IPS-20b (cell line): Measurements from ENCODE around the gene CMTM3.
"Not testable (repeated sequence)": the region's sequence is repeated elsewhere in the genome, so short reads cannot be mapped to it uniquely, and the experiment has no call there.

Experiments
- H3K27ac ChIP-seq: one replicate; pipeline ENCODE4 v1.5.1; 2013; ENCODE audit warnings: low read length
- H3K27me3 ChIP-seq: 2 replicates; pipeline ENCODE4 v1.6.1; 2013; ENCODE audit warnings: mild to moderate bottlenecking, low read length, inconsistent platforms; ENCODE audit not compliant: insufficient read depth
- H3K36me3 ChIP-seq: 2 replicates; pipeline ENCODE4 v1.6.1; 2013; ENCODE audit warnings: low read depth, mild to moderate bottlenecking, inconsistent platforms, low read length, moderate library complexity; ENCODE audit not compliant: insufficient read depth
- H3K4me1 ChIP-seq: 2 replicates; pipeline ENCODE4 v1.6.1; 2013; ENCODE audit warnings: mild to moderate bottlenecking, control low read depth, inconsistent platforms, low read length, moderate library complexity; ENCODE audit not compliant: insufficient read depth
- H3K4me3 ChIP-seq: 2 replicates; pipeline ENCODE4 v1.5.1; 2013; ENCODE audit warnings: mild to moderate bottlenecking, low read length, inconsistent platforms
- H3K9ac ChIP-seq: 2 replicates; pipeline ENCODE4 v1.6.1; 2013; ENCODE audit warnings: low read depth, mild to moderate bottlenecking, inconsistent platforms, low read length, moderate library complexity
- H3K9me3 ChIP-seq: 2 replicates; pipeline ENCODE4 v1.6.1; 2013; ENCODE audit warnings: mild to moderate bottlenecking, low read depth, low read length, inconsistent platforms; ENCODE audit not compliant: insufficient read depth

The CMTM3 gene

DNA sequence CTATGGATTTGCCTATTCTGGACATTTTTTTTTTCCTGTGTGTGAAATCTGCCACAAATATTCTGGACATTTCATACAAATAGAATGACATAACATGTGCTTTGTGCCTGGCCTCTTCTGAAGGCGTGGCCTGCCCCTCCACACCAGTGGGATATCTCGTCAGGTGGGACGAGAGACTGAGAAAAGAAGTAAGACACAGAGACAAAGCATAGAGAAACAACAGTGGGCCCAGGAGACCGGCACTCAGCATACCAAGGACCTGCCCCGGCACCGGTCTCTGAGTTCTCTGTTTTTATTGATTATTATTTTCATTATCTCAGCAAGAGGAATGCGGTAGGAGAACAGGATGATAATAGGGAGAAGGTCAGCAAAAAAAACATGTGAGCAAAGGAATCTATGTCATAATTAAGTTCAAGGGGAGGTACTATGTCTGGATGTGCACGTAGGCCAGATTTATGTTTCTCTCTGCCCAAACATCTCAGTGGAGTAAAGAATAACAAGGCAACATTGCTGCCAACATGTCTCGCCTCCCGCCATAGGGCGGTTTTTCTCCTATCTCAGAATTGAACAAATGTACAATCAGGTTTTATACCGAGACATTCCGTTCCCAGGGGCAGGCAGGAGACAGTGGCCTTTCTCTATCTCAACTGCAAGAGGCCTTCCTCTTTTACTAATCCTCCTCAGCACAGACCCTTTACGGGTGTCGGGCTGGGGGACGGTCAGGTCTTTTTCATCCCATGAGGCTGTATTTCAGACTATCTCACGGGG lies 23.3 kb downstream of the CMTM3 start:
- not testable (repeated sequence) for H3K27me3 ChIP-seq, H3K27ac ChIP-seq, H3K4me3 ChIP-seq, H3K4me1 ChIP-seq, H3K9ac ChIP-seq, H3K9me3 ChIP-seq
- H3K36me3 ChIP-seq: peaks cover 14% of the 10 kb centered on the region; the same call in 1 of the 2 replicates

GRCh38 chr16:66629856-66630255 lies 25.4 kb downstream of the CMTM3 start:
- H3K4me3 ChIP-seq: no peak overlapping the region
- H3K36me3 ChIP-seq: 0 out of 2 replicates have a peak, but pooled peaks cover 9% of the 10 kb centered on the region
- no peak overlapping the region for H3K9ac ChIP-seq
- H3K9me3 ChIP-seq: no peaks in the 10 kb centered on the region
- H3K4me1 ChIP-seq: no peaks in the 10 kb centered on the region
- no peaks in the 10 kb centered on the region for H3K27me3 ChIP-seq
- no peak overlapping the region for H3K27ac ChIP-seq

DNA sequence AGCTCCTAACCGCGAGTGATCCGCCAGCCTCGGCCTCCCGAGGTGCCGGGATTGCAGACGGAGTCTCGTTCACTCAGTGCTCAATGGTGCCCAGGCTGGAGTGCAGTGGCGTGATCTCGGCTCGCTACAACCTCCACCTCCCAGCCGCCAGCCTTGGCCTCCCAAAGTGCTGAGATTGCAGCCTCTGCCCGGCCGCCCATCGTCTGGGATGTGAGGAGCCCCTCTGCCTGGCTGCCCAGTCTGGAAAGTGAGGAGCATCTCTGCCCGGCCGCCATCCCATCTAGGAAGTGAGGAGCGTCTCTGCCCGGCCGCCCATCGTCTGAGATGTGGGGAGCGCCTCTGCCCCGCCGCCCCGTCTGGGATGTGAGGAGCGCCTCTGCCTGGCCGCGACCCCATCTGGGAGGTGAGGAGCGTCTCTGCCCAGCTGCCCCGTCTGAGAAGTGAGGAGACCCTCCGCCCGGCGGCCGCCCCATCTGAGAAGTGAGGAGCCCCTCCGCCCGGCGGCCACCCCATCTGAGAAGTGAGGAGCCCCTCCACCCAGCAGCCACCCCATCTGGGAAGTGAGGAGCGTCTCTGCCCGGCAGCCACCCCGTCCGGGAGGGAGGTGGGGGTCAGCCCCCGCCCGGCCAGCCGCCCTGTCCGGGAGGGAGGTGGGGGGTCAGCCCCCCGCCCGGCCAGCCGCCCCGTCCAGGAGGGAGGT lies 26.2 kb downstream of the CMTM3 start:
- not testable (repeated sequence) for H3K4me3 ChIP-seq, H3K9me3 ChIP-seq, H3K9ac ChIP-seq, H3K4me1 ChIP-seq, H3K27me3 ChIP-seq, H3K27ac ChIP-seq, H3K36me3 ChIP-seq

DNA sequence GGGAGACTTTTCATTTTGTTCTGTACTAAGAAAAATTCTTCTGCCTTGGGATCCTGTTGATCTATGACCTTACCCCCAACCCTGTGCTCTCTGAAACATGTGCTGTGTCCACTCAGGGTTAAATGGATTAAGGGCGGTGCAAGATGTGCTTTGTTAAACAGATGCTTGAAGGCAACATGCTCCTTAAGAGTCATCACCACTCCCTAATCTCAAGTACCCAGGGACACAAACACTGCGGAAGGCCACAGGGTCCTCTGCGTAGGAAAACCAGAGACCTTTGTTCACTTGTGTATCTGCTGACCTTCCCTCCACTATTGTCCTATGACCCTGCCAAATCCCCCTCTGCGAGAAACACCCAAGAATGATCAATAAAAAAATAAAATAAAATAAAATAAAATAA lies 27.1 kb downstream of the CMTM3 start:
- not testable (repeated sequence) for H3K27ac ChIP-seq, H3K4me1 ChIP-seq, H3K36me3 ChIP-seq, H3K9me3 ChIP-seq, H3K27me3 ChIP-seq, H3K4me3 ChIP-seq, H3K9ac ChIP-seq

- Histone ChIP-seq H3K27ac (no peak overlapping the region), H3K27me3 (no peaks in the 10 kb centered on the region), H3K36me3 (no peaks in the 10 kb centered on the region; the same call in 1 of the 2 replicates), H3K9ac (no peak overlapping the region), H3K9me3 (no peaks in the 10 kb centered on the region), H3K4me1 (peaks cover 11% of the 10 kb centered on the region), H3K4me3 (no peak overlapping the region)
Observed at GRCh38 chr16:66634527-66635196, 30.2 kb downstream of the CMTM3 start.

DNA sequence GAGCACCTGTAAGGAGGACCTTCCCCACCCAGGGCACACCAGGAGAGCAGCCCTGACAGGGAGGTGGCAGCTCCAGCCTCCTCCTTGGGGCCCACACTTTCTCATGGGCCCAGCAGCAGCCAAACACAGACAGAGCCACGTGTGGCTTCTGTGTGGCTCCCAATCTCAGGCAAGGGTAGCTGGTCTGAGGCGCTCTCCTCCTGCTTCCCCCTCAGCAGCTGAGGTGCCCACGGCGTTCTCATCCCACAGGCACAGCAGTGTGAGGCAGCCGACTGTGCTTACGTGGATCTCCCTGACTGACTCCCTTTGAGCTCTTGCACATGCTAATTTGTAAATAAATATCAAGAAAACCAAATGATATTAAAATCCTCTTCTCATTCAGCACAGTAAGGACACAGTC lies 30.9 kb downstream of the CMTM3 start:
- Histone ChIP-seq H3K9me3 (no peaks in the 10 kb centered on the region), H3K9ac (no peak overlapping the region), H3K27ac (no peak overlapping the region), H3K4me1 (peaks cover 12% of the 10 kb centered on the region), H3K4me3 (no peak overlapping the region), H3K36me3 (no peaks in the 10 kb centered on the region; the same call in 1 of the 2 replicates), H3K27me3 (no peaks in the 10 kb centered on the region)

- no peak overlapping the region for H3K4me3 ChIP-seq
- H3K4me1 ChIP-seq: peaks cover 12% of the 10 kb centered on the region
- H3K27ac ChIP-seq: no peak overlapping the region
- H3K27me3 ChIP-seq: no peaks in the 10 kb centered on the region
- no peaks in the 10 kb centered on the region; the same call in 1 of the 2 replicates for H3K36me3 ChIP-seq
- no peaks in the 10 kb centered on the region for H3K9me3 ChIP-seq
- H3K9ac ChIP-seq: no peak overlapping the region
Observed at GRCh38 chr16:66636199-66636598, 31.7 kb downstream of the CMTM3 start.

- Histone ChIP-seq H3K9ac (no peak overlapping the region), H3K9me3 (no peaks in the 10 kb centered on the region), H3K27ac (no peak overlapping the region), H3K4me3 (no peak overlapping the region), H3K27me3 (no peaks in the 10 kb centered on the region), H3K36me3 (no peaks in the 10 kb centered on the region; the same call in 1 of the 2 replicates), H3K4me1 (peaks cover 12% of the 10 kb centered on the region)
Observed at GRCh38 chr16:66637806-66638205, 33.3 kb downstream of the CMTM3 start.

GRCh38 chr16:66639091-66639885 lies 34.8 kb downstream of the CMTM3 start:
- no peak overlapping the region for H3K27ac ChIP-seq
- H3K27me3 ChIP-seq: no peaks in the 10 kb centered on the region
- H3K4me3 ChIP-seq: peak overlapping the region; percentile 46; the same call in 1 of the 2 replicates
- peak overlapping the region; percentile 21; the same call in 1 of the 2 replicates for H3K9ac ChIP-seq
- no peaks in the 10 kb centered on the region; the same call in 1 of the 2 replicates for H3K36me3 ChIP-seq
- no peaks in the 10 kb centered on the region for H3K9me3 ChIP-seq
- H3K4me1 ChIP-seq: peaks cover 12% of the 10 kb centered on the region

DNA sequence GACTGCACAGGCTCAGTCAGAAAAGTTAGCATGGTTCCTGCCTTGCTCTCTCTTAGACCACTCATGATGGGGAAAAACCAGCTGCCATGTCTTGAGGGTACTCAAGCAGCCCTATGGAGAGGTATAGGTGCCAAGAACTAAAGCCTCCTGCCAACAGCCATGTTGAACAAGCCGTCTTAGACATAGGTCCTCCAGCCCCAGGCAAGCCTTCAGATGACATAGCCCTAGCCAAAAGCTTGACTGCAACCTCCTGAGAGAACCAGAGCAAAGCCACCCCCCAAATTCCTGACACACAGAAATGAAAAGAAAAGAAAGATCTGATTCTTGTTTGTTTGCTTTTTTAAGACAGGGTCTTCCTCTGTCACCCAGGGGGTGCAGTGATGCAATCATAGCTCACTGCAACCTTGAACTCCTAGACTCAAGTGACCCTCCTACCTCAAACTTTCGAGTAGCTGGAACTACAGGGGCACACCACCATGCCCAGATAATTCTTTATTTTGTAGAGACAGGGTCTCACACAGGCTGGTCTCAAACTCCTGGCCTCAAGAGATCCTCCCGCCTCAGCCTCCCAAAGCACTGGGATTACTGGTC lies 36.3 kb downstream of the CMTM3 start:
- Histone ChIP-seq H3K36me3 (no peaks in the 10 kb centered on the region; the same call in 1 of the 2 replicates), H3K9me3 (no peaks in the 10 kb centered on the region)

DNA sequence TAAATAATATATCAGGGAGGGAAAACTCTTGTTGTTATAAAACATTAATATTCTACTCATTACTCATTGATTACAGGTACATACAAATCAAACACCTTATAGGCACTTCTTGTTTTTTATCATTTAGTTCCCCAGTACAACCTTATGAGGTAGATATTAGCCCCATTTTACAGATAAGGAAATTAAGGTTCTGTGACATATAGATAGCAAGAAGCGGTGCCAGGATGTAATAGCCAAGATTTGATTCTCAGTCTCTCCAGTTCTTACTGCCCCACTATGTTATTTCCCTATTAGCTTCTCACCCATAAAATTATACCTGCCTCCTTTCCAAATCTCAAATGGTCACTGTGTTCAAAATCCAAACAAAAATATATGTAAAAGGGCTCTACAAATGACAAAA lies 36.9 kb downstream of the CMTM3 start:
- H3K9ac ChIP-seq: no peak overlapping the region
- no peak overlapping the region for H3K4me3 ChIP-seq
- H3K27me3 ChIP-seq: no peaks in the 10 kb centered on the region
- H3K36me3 ChIP-seq: no peaks in the 10 kb centered on the region
- H3K4me1 ChIP-seq: peaks cover 12% of the 10 kb centered on the region
- no peaks in the 10 kb centered on the region for H3K9me3 ChIP-seq
- no peak overlapping the region for H3K27ac ChIP-seq

More for the DNA sequence above, 36.3 kb downstream of the CMTM3 start:
- H3K4me3 ChIP-seq: no peak overlapping the region
- peaks cover 12% of the 10 kb centered on the region for H3K4me1 ChIP-seq
- no peak overlapping the region for H3K9ac ChIP-seq
- H3K27ac ChIP-seq: no peak overlapping the region
- no peaks in the 10 kb centered on the region for H3K27me3 ChIP-seq
